IPS-11a (cell line): ENCODE results near the gene UBA5.
"Not testable (repeated sequence)": the region's sequence is repeated elsewhere in the genome, so short reads cannot be mapped to it uniquely, and the experiment has no call there.

ENCODE experiments used
- H3K4me3 ChIP-seq: one replicate; pipeline ENCODE4 v1.5.1; 2013; ENCODE audit warnings: low read depth, low read length, control low read depth

The UBA5 gene

GRCh38 chr3:132660052-132660810 is at the start of gene UBA5:
Gene UBA5, plus strand, starts transcription at chr3:132660329. Its CDS starts 209 bp downstream, at chr3:132660538.
- H3K4me3 ChIP-seq = peak within 1 kb of the TSS; percentile 91

- not testable (repeated sequence) for H3K4me3 ChIP-seq
Observed at GRCh38 chr3:132615301-132615700, 44.8 kb upstream of the UBA5 start.

GRCh38 chr3:132615881-132616280 is 44.2 kb upstream of the UBA5 start:
- H3K4me3 ChIP-seq = no peak overlapping the region

- no peak overlapping the region for H3K4me3 ChIP-seq
Observed at GRCh38 chr3:132616780-132617179, 43.3 kb upstream of the UBA5 start.

- no peak overlapping the region for H3K4me3 ChIP-seq
Observed at GRCh38 chr3:132622148-132622547, 38.0 kb upstream of the UBA5 start.

GRCh38 chr3:132622761-132623160 is 37.4 kb upstream of the UBA5 start:
- H3K4me3 ChIP-seq = no peak overlapping the region

GRCh38 chr3:132623646-132624045 is 36.5 kb upstream of the UBA5 start:
- no peak overlapping the region for H3K4me3 ChIP-seq

GRCh38 chr3:132624790-132625189 is 35.3 kb upstream of the UBA5 start:
- no peak overlapping the region for H3K4me3 ChIP-seq

GRCh38 chr3:132625613-132626012 is 34.5 kb upstream of the UBA5 start:
- H3K4me3 ChIP-seq = no peak overlapping the region

- no peak overlapping the region for H3K4me3 ChIP-seq
Observed at GRCh38 chr3:132626955-132627354, 33.2 kb upstream of the UBA5 start.

GRCh38 chr3:132628157-132628556 is 32.0 kb upstream of the UBA5 start:
- no peak overlapping the region for H3K4me3 ChIP-seq

GRCh38 chr3:132629928-132630327 is 30.2 kb upstream of the UBA5 start:
- no peak overlapping the region for H3K4me3 ChIP-seq

- no peak overlapping the region for H3K4me3 ChIP-seq
Observed at GRCh38 chr3:132630612-132631011, 29.5 kb upstream of the UBA5 start.

GRCh38 chr3:132635052-132635451 is 25.1 kb upstream of the UBA5 start:
- H3K4me3 ChIP-seq = no peak overlapping the region

- no peak overlapping the region for H3K4me3 ChIP-seq
Observed at GRCh38 chr3:132637590-132637989, 22.5 kb upstream of the UBA5 start.

- no peak overlapping the region for H3K4me3 ChIP-seq
Observed at GRCh38 chr3:132638706-132639105, 21.4 kb upstream of the UBA5 start.

GRCh38 chr3:132641427-132641826 is 18.7 kb upstream of the UBA5 start:
- not testable (repeated sequence) for H3K4me3 ChIP-seq

- no peak overlapping the region for H3K4me3 ChIP-seq
Observed at GRCh38 chr3:132641837-132642538, 18.1 kb upstream of the UBA5 start.

- H3K4me3 ChIP-seq = no peak overlapping the region
Observed at GRCh38 chr3:132642539-132642847, 17.6 kb upstream of the UBA5 start.

GRCh38 chr3:132643366-132643765 is 16.8 kb upstream of the UBA5 start:
- H3K4me3 ChIP-seq = no peak overlapping the region

- H3K4me3 ChIP-seq = no peak overlapping the region
Observed at GRCh38 chr3:132645058-132645457, 15.1 kb upstream of the UBA5 start.

GRCh38 chr3:132650153-132650552 is 10.0 kb upstream of the UBA5 start:
- no peak overlapping the region for H3K4me3 ChIP-seq
